WTC11 (cell line): Measurements from ENCODE around the gene ATG14. TPM values are rescaled to one million over a fixed set of nuclear protein-coding genes. Genes with fewer than 3 reads are reported as not detected.

Experiments
- ATAC-seq: fragments of 200-7000 bp; cut with Tn5 transposase; 2 replicates; pipeline ENCODE4 v1.10.0; 2021; ENCODE audit warnings: mild to moderate bottlenecking, moderate library complexity
- CTCF ChIA-PET: fragments of 300-600 bp; sonication (Branson Sonifier 250); formaldehyde crosslinking; loops from one replicate; lab custom pipeline; 2021; ENCODE audit warnings: antibody characterized with exemption; lab: Charles Lee
- POLR2A ChIA-PET: fragments of 350-600 bp; sonication (Branson Sonifier 250); formaldehyde crosslinking; loops from one replicate; lab custom pipeline; 2021; ENCODE audit warnings: antibody characterized with exemption; lab: Charles Lee
- DNase-seq: peaks from one replicate; pipeline ENCODE4 v3.0.0; 2021; ENCODE audit warnings: low spot score
- H3K27ac Mint-ChIP-seq: 2 replicates; pipeline ENCODE4 v1.8.0; 2021; ENCODE audit warnings: mixed read lengths
- H3K27me3 Mint-ChIP-seq: 2 replicates; pipeline ENCODE4 v1.8.0; 2021; ENCODE audit warnings: low read depth, mild to moderate bottlenecking, moderate library complexity, mixed read lengths
- H3K36me3 Mint-ChIP-seq: 2 replicates; pipeline ENCODE4 v1.8.0; 2021; ENCODE audit warnings: mixed read lengths
- H3K4me1 Mint-ChIP-seq: 2 replicates; pipeline ENCODE4 v1.8.0; 2022; ENCODE audit warnings: mixed read lengths
- H3K4me3 Mint-ChIP-seq: 2 replicates; pipeline ENCODE4 v1.8.0; 2021; ENCODE audit warnings: mild to moderate bottlenecking, moderate library complexity, mixed read lengths
- H3K9me3 Mint-ChIP-seq: 2 replicates; pipeline ENCODE4 v1.8.0; 2021; ENCODE audit warnings: mixed read lengths
- E2F4 ChIP-seq: sonication (generic); formaldehyde crosslinking; IDR thresholded peaks from 2 replicates; pipeline ENCODE4 v1.8.1; 2022; ENCODE audit warnings: low read depth, mild to moderate bottlenecking, moderate library complexity, missing genetic modification reagents, borderline replicate concordance
- ESRRA ChIP-seq: sonication (generic); formaldehyde crosslinking; IDR thresholded peaks from 2 replicates; pipeline ENCODE4 v1.8.1; 2022; ENCODE audit warnings: mild to moderate bottlenecking, missing genetic modification reagents, borderline replicate concordance
- GABPB1 ChIP-seq: sonication (generic); formaldehyde crosslinking; IDR thresholded peaks from 2 replicates; pipeline ENCODE4 v1.8.1; 2023; ENCODE audit warnings: mild to moderate bottlenecking, missing genetic modification reagents
- KAT7 ChIP-seq: sonication (generic); formaldehyde crosslinking; IDR thresholded peaks from 2 replicates; pipeline ENCODE4 v1.8.1; 2023; ENCODE audit warnings: missing genetic modification reagents, mild to moderate bottlenecking, borderline replicate concordance
- PRDM15 ChIP-seq: sonication (generic); formaldehyde crosslinking; IDR thresholded peaks from 2 replicates; pipeline ENCODE4 v1.8.0; 2022; ENCODE audit warnings: missing genetic modification reagents
- ZBTB21 ChIP-seq: sonication (generic); formaldehyde crosslinking; IDR thresholded peaks from 2 replicates; pipeline ENCODE4 v1.8.1; 2023; ENCODE audit warnings: mild to moderate bottlenecking, missing genetic modification reagents, borderline replicate concordance
- ZBTB43 ChIP-seq: sonication (generic); formaldehyde crosslinking; IDR thresholded peaks from 2 replicates; pipeline ENCODE4 v1.8.1; 2023; ENCODE audit warnings: mild to moderate bottlenecking, missing genetic modification reagents
- ZNF281 ChIP-seq: sonication (generic); formaldehyde crosslinking; IDR thresholded peaks from 2 replicates; pipeline ENCODE4 v1.8.0; 2023; ENCODE audit warnings: mild to moderate bottlenecking, missing genetic modification reagents
- ZNF416 ChIP-seq: fragments of 250-450 bp; sonication (Bioruptor Pico); IDR thresholded peaks from 2 replicates; pipeline ENCODE4 v1.9.0; 2021; ENCODE audit warnings: mild to moderate bottlenecking, inconsistent platforms
- total RNA-seq: library from RNA; stranded (reverse); gene quantifications from 3 replicates; pipeline ENCODE4 v1.2.3, GENCODE V29; 2021
- TF ChIP-seq, protein P1 (sequence below): sonication (generic); formaldehyde crosslinking; IDR thresholded peaks from 2 replicates; pipeline ENCODE4 v1.8.1; 2023; ENCODE audit warnings: mild to moderate bottlenecking, missing genetic modification reagents, moderate library complexity
- TF ChIP-seq, protein P2 (sequence below): sonication (generic); formaldehyde crosslinking; IDR thresholded peaks from 2 replicates; pipeline ENCODE4 v1.8.0; 2022; ENCODE audit warnings: mild to moderate bottlenecking, missing genetic modification reagents
- TF ChIP-seq, protein P3 (sequence below): sonication (generic); formaldehyde crosslinking; IDR thresholded peaks from 2 replicates; pipeline ENCODE4 v1.8.1; 2023; ENCODE audit warnings: mild to moderate bottlenecking, missing genetic modification reagents
- TF ChIP-seq, protein P4 (sequence below): sonication (generic); formaldehyde crosslinking; IDR thresholded peaks from 2 replicates; pipeline ENCODE4 v1.8.1; 2022; ENCODE audit warnings: mild to moderate bottlenecking, moderate library complexity, missing genetic modification reagents
- TF ChIP-seq, protein P5 (sequence below): sonication (generic); formaldehyde crosslinking; IDR thresholded peaks from 2 replicates; pipeline ENCODE4 v1.8.0; 2022; ENCODE audit warnings: mild to moderate bottlenecking, missing genetic modification reagents

Gene ATG14
- total RNA-seq, 1 experiment from 2014 or later, result 10.4 TPM

GRCh38 chr14:55336691-55337090 is 74.9 kb downstream of the ATG14 start:
- Mint-ChIP-seq H3K4me3 (no peak overlapping the region), H3K4me1 (peaks cover 27% of the 10 kb centered on the region), H3K9me3 (no peaks in the 10 kb centered on the region), H3K36me3 (no peaks in the 10 kb centered on the region), H3K27ac (no peak overlapping the region), H3K27me3 (no peaks in the 10 kb centered on the region)
- DNase-seq (no peak), ATAC-seq (no peak)
- ChIA-PET POLR2A (no interaction called here), CTCF (interaction anchor here (0.7 kb wide), 1 partner anchor 18 kb away, joined by 3 read pairs; no protein-coding TSS in a partner anchor)
- TF ChIP-seq, protein P1, sequence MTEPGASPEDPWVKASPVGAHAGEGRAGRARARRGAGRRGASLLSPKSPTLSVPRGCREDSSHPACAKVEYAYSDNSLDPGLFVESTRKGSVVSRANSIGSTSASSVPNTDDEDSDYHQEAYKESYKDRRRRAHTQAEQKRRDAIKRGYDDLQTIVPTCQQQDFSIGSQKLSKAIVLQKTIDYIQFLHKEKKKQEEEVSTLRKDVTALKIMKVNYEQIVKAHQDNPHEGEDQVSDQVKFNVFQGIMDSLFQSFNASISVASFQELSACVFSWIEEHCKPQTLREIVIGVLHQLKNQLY (CRISPR knock-in tag), result no peak
- TF ChIP-seq, protein P2, sequence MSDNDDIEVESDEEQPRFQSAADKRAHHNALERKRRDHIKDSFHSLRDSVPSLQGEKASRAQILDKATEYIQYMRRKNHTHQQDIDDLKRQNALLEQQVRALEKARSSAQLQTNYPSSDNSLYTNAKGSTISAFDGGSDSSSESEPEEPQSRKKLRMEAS (CRISPR knock-in tag), result no peak
- TF ChIP-seq ZNF416, result no peak

- ChIA-PET POLR2A (no interaction called here), CTCF (interaction anchor here (0.7 kb wide), 1 partner anchor 18 kb away, joined by 3 read pairs; no protein-coding TSS in a partner anchor)
- peaks cover 27% of the 10 kb centered on the region for H3K4me1 Mint-ChIP-seq
- H3K4me3 Mint-ChIP-seq, result no peak overlapping the region
- H3K27ac Mint-ChIP-seq, result no peak overlapping the region
- no peak for ATAC-seq
- H3K36me3 Mint-ChIP-seq, result no peaks in the 10 kb centered on the region
- no peaks in the 10 kb centered on the region for H3K27me3 Mint-ChIP-seq
- DNase-seq, result no peak
- H3K9me3 Mint-ChIP-seq, result no peaks in the 10 kb centered on the region
- TF ChIP-seq, protein P3, sequence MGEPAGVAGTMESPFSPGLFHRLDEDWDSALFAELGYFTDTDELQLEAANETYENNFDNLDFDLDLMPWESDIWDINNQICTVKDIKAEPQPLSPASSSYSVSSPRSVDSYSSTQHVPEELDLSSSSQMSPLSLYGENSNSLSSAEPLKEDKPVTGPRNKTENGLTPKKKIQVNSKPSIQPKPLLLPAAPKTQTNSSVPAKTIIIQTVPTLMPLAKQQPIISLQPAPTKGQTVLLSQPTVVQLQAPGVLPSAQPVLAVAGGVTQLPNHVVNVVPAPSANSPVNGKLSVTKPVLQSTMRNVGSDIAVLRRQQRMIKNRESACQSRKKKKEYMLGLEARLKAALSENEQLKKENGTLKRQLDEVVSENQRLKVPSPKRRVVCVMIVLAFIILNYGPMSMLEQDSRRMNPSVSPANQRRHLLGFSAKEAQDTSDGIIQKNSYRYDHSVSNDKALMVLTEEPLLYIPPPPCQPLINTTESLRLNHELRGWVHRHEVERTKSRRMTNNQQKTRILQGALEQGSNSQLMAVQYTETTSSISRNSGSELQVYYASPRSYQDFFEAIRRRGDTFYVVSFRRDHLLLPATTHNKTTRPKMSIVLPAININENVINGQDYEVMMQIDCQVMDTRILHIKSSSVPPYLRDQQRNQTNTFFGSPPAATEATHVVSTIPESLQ (CRISPR knock-in tag), result no peak
- TF ChIP-seq ZNF416 (no peak), GABPB1 (CRISPR knock-in tag) (no peak), PRDM15 (CRISPR knock-in tag) (no peak), E2F4 (CRISPR knock-in tag) (no peak), KAT7 (no peak)
- TF ChIP-seq, protein P4, sequence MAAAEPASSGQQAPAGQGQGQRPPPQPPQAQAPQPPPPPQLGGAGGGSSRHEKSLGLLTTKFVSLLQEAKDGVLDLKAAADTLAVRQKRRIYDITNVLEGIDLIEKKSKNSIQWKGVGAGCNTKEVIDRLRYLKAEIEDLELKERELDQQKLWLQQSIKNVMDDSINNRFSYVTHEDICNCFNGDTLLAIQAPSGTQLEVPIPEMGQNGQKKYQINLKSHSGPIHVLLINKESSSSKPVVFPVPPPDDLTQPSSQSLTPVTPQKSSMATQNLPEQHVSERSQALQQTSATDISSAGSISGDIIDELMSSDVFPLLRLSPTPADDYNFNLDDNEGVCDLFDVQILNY (CRISPR knock-in tag), result no peak
Measured at GRCh38 chr14:55336162-55336561, 75.5 kb downstream of the ATG14 start.

- POLR2A ChIA-PET, result interaction anchor here (0.6 kb wide), 1 partner anchor 11 kb away, joined by 4 read pairs; no protein-coding TSS in a partner anchor
- H3K36me3 Mint-ChIP-seq, result no peaks in the 10 kb centered on the region
- ATAC-seq, result peak; percentile 26; the same call in 1 of the 2 replicates
- TF ChIP-seq ZBTB43 (no peak), ESRRA (CRISPR knock-in tag) (no peak), ZBTB21 (CRISPR knock-in tag) (no peak), ZNF281 (CRISPR knock-in tag) (no peak)
- TF ChIP-seq, protein P5, sequence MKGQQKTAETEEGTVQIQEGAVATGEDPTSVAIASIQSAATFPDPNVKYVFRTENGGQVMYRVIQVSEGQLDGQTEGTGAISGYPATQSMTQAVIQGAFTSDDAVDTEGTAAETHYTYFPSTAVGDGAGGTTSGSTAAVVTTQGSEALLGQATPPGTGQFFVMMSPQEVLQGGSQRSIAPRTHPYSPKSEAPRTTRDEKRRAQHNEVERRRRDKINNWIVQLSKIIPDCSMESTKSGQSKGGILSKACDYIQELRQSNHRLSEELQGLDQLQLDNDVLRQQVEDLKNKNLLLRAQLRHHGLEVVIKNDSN, result no peak
Measured at GRCh38 chr14:55333711-55334485, 77.7 kb downstream of the ATG14 start.

More at GRCh38 chr14:55333711-55334485, 77.7 kb downstream of the ATG14 start:
- Mint-ChIP-seq H3K27me3 (no peaks in the 10 kb centered on the region), H3K27ac (no peak overlapping the region), H3K4me3 (no peak overlapping the region), H3K9me3 (no peaks in the 10 kb centered on the region), H3K4me1 (peaks cover 18% of the 10 kb centered on the region)
- no peak for DNase-seq
- CTCF ChIA-PET, result interaction anchor here (0.9 to 1.2 kb wide), 2 partner anchors 21 to 83 kb away, joined by 3 to 5 read pairs; no protein-coding TSS in a partner anchor
